Activated naive CD4-positive, alpha-beta T cell treated with anti-CD3 and anti-CD28 coated beads for 36 hours (primary cell): ENCODE data around the gene SULT1A4. TPM values are rescaled to one million over a fixed set of nuclear protein-coding genes. Genes with fewer than 3 reads are reported as not detected.
A peak's percentile ranks its signal among the peaks of the same experiment; 100 is the strongest.
"Not testable (repeated sequence)": the region's sequence is repeated elsewhere in the genome, so short reads cannot be mapped to it uniquely, and the experiment has no call there.

ENCODE experiments used
- CTCF ChIA-PET: fragments of 350-600 bp; sonication (Branson Sonifier 250); formaldehyde crosslinking; loops from one replicate; lab custom pipeline; 2021; ENCODE audit warnings: antibody characterized with exemption; lab: Charles Lee
- DNase-seq: peaks from one replicate; pipeline ENCODE4 v3.0.0-alpha.2; 2020
- H3K27ac Mint-ChIP-seq: one replicate; pipeline ENCODE4 v1.8.0; 2021; ENCODE audit warnings: mild to moderate bottlenecking, mixed read lengths
- H3K27me3 Mint-ChIP-seq: one replicate; pipeline ENCODE4 v1.8.0; 2021; ENCODE audit warnings: low read depth, mixed read lengths
- H3K36me3 Mint-ChIP-seq: one replicate; pipeline ENCODE4 v1.8.0; 2021; ENCODE audit warnings: low read depth, mixed read lengths
- H3K4me1 Mint-ChIP-seq: one replicate; pipeline ENCODE4 v1.8.0; 2021; ENCODE audit warnings: low read depth, mixed read lengths
- H3K4me3 Mint-ChIP-seq: one replicate; pipeline ENCODE4 v1.8.0; 2021; ENCODE audit warnings: mild to moderate bottlenecking, moderate library complexity, mixed read lengths
- H3K9me3 Mint-ChIP-seq: one replicate; pipeline ENCODE4 v1.8.0; 2021; ENCODE audit warnings: mixed read lengths
- intact Hi-C: fragments of 100-400 bp; cut with micrococcal nuclease; formaldehyde crosslinking; loops from one replicate; pipeline ENCODE4 v1.15.1; 2023
- total RNA-seq, 2 experiments: library from RNA; stranded (reverse); gene quantifications; one replicate each; pipeline ENCODE4 v1.2.3, GENCODE V29; 2021

Gene SULT1A4
- total RNA-seq: 1 to 10 TPM in 1 of 2 experiments, under 1 TPM in 1; 0.91 to 1.8 TPM

GRCh38 chr16:29459706-29460646 lies at the start of gene SULT1A4:
SULT1A4 (plus strand) TSS chr16:29459913; CDS start chr16:29461386, 1,473 bp downstream.
- H3K4me3 Mint-ChIP-seq, intact Hi-C loops, H3K27ac Mint-ChIP-seq, CTCF ChIA-PET, H3K4me1 Mint-ChIP-seq, DNase-seq, H3K36me3 Mint-ChIP-seq, H3K27me3 Mint-ChIP-seq, H3K9me3 Mint-ChIP-seq: not testable (repeated sequence)

- H3K9me3 Mint-ChIP-seq, H3K27ac Mint-ChIP-seq, H3K4me1 Mint-ChIP-seq, DNase-seq, H3K36me3 Mint-ChIP-seq, intact Hi-C loops, CTCF ChIA-PET, H3K4me3 Mint-ChIP-seq, H3K27me3 Mint-ChIP-seq: not testable (repeated sequence)
These were observed 36.1 kb upstream of the SULT1A4 start for GRCh38 chr16:29423587-29423986.

- H3K36me3 Mint-ChIP-seq, H3K27me3 Mint-ChIP-seq, DNase-seq, H3K27ac Mint-ChIP-seq, H3K9me3 Mint-ChIP-seq, H3K4me1 Mint-ChIP-seq, intact Hi-C loops, H3K4me3 Mint-ChIP-seq, CTCF ChIA-PET: not testable (repeated sequence)
These were observed 34.3 kb upstream of the SULT1A4 start for GRCh38 chr16:29425390-29425789.

GRCh38 chr16:29453754-29454153 lies 6.0 kb upstream of the SULT1A4 start:
- CTCF ChIA-PET, H3K27ac Mint-ChIP-seq: not testable (repeated sequence)

GRCh38 chr16:29454269-29454668 lies 5.4 kb upstream of the SULT1A4 start, which contains the start of the genes BOLA2 and SLX1B:
BOLA2 (minus strand) TSS chr16:29454351; CDS start chr16:29454253, 98 bp downstream.
SLX1B (plus strand) TSS chr16:29454533.
- H3K4me3 Mint-ChIP-seq, H3K27me3 Mint-ChIP-seq, intact Hi-C loops, H3K4me1 Mint-ChIP-seq, CTCF ChIA-PET, DNase-seq, H3K27ac Mint-ChIP-seq, H3K36me3 Mint-ChIP-seq, H3K9me3 Mint-ChIP-seq: not testable (repeated sequence)

More at GRCh38 chr16:29453754-29454153, 6.0 kb upstream of the SULT1A4 start:
- DNase-seq, intact Hi-C loops, H3K4me3 Mint-ChIP-seq, H3K27me3 Mint-ChIP-seq, H3K4me1 Mint-ChIP-seq, H3K36me3 Mint-ChIP-seq, H3K9me3 Mint-ChIP-seq: not testable (repeated sequence)

GRCh38 chr16:29454828-29455227 lies 4.9 kb upstream of the SULT1A4 start:
- H3K4me3 Mint-ChIP-seq, intact Hi-C loops, CTCF ChIA-PET, H3K9me3 Mint-ChIP-seq, H3K27ac Mint-ChIP-seq, H3K36me3 Mint-ChIP-seq, H3K27me3 Mint-ChIP-seq, DNase-seq, H3K4me1 Mint-ChIP-seq: not testable (repeated sequence)

- CTCF ChIA-PET, DNase-seq, H3K4me3 Mint-ChIP-seq, H3K27ac Mint-ChIP-seq, H3K27me3 Mint-ChIP-seq, intact Hi-C loops, H3K4me1 Mint-ChIP-seq, H3K36me3 Mint-ChIP-seq, H3K9me3 Mint-ChIP-seq: not testable (repeated sequence)
These were observed 2.1 kb upstream of the SULT1A4 start for GRCh38 chr16:29457660-29458059.

GRCh38 chr16:29460647-29461030 lies 926 bp downstream of the SULT1A4 start:
- H3K9me3 Mint-ChIP-seq, H3K36me3 Mint-ChIP-seq, H3K4me1 Mint-ChIP-seq, DNase-seq, H3K4me3 Mint-ChIP-seq, CTCF ChIA-PET, H3K27ac Mint-ChIP-seq, H3K27me3 Mint-ChIP-seq, intact Hi-C loops: not testable (repeated sequence)

GRCh38 chr16:29465985-29466824 lies 6.5 kb downstream of the SULT1A4 start:
- H3K9me3 Mint-ChIP-seq, H3K4me3 Mint-ChIP-seq, H3K4me1 Mint-ChIP-seq, DNase-seq, H3K36me3 Mint-ChIP-seq, intact Hi-C loops, H3K27ac Mint-ChIP-seq, CTCF ChIA-PET, H3K27me3 Mint-ChIP-seq: not testable (repeated sequence)

GRCh38 chr16:29466904-29467303 lies 7.2 kb downstream of the SULT1A4 start:
- H3K4me1 Mint-ChIP-seq, CTCF ChIA-PET, DNase-seq, intact Hi-C loops, H3K27me3 Mint-ChIP-seq, H3K36me3 Mint-ChIP-seq, H3K4me3 Mint-ChIP-seq, H3K9me3 Mint-ChIP-seq, H3K27ac Mint-ChIP-seq: not testable (repeated sequence)

- CTCF ChIA-PET, intact Hi-C loops, H3K27ac Mint-ChIP-seq, DNase-seq, H3K27me3 Mint-ChIP-seq, H3K9me3 Mint-ChIP-seq, H3K4me3 Mint-ChIP-seq, H3K36me3 Mint-ChIP-seq, H3K4me1 Mint-ChIP-seq: not testable (repeated sequence)
These were observed 8.1 kb downstream of the SULT1A4 start for GRCh38 chr16:29467654-29468366.

- not testable (repeated sequence) for H3K4me1 Mint-ChIP-seq, H3K27me3 Mint-ChIP-seq, H3K4me3 Mint-ChIP-seq
These were observed 9.9 kb downstream of the SULT1A4 start for GRCh38 chr16:29469660-29470059.

More at GRCh38 chr16:29469660-29470059, 9.9 kb downstream of the SULT1A4 start:
- peak; percentile 6 for DNase-seq
- H3K9me3 Mint-ChIP-seq, CTCF ChIA-PET, H3K36me3 Mint-ChIP-seq, intact Hi-C loops, H3K27ac Mint-ChIP-seq: not testable (repeated sequence)
